ENCODE measurements around the gene SRCAP. TPM values are rescaled to one million over a fixed set of nuclear protein-coding genes. Genes with fewer than 3 reads are reported as not detected.

SRCAP gene
- total RNA-seq, 1 donor from 2014 or later: 94.5 TPM

DNA sequence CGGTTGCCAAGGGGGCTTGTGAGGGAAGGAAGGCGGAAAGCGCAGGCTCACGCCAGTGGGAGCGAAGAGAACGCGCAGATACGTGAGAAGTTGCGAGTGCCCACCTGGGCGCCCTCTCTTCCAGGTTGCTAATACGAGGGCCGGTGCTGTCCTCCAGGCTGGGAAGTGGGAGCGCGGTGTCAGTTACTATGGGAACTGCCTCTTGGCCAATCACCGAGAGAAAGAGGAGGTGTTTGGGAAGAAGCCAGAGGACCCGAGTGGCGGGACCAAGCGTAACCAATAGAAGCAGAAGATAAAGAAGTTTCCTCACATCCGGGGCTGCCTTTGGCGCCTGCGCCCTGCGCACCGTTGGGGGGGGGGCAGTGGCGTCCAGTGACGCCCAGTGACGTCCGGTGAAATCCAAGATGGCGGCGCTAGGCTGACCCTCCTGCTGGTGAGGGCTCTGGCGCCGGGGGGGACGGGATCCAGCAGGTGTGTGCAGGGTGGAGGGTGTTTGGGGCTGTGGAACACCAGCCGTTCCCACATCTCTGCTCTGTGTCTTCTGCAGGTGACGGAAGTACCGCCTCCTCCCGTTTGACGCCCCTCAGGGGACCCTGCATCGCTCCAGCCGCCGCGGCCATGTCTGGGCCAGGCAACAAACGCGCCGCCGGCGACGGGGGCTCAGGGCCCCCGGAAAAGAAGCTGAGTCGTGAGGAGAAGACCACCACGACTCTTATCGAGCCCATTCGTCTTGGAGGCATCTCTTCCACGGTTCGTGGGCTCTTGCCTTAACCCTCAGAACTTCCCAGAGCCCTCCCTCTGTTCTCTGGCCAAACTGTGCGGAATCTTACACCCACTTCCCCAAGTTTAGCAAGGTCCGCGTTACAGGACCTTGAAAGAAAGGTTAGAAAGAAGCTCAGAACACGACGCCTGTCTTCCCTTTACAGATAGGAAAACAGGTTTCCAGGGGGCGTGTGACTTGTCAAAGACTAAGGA is 63.2 kb downstream of the SRCAP start, which contains the start of the genes CFAP119 and RNF40:
Gene CFAP119, minus strand, starts transcription at position 135 of the 975 bp plus-strand sequence. CDS start 314 bp downstream, outside the sequence.
Gene RNF40, plus strand, starts transcription at position 395 of the 975 bp plus-strand sequence. Its CDS starts 224 bp downstream, at position 619.
- no peaks in the 10 kb centered on the region for H3K9me3 Mint-ChIP-seq

DNA sequence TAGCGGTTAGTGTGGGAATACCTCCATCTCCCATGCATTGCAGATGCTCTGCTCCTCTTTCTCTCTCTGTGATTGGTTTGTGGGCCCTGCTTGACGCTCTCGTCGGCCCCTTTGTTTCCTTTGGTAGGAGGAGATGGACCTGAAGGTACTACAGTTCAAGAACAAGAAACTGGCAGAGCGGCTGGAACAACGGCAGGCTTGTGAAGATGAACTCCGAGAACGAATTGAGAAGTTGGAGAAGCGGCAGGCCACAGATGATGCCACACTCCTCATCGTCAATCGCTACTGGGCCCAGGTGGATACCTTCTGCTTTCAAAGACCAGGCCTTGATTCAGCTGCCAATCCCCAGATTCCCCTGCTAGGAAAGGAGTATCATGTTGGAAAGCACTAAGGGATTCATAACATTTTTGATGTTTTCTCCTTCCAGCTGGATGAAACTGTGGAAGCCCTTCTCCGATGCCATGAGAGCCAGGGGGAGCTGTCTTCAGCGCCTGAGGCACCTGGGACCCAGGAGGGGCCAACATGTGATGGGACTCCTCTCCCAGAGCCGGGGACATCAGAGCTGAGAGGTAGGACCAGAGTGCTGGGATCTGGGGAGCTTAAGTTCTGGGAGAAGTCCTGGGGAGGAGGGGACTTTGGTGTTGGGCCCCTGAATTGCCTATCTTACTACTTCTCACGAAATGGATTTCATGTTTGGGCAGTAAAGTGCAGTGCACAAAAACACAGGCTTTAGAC is 64.2 kb downstream of the SRCAP start:
- peaks cover 2% of the 10 kb centered on the region for H3K36me3 Mint-ChIP-seq (ENCODE audit: low read depth)
- TF ChIP-seq, protein P1, sequence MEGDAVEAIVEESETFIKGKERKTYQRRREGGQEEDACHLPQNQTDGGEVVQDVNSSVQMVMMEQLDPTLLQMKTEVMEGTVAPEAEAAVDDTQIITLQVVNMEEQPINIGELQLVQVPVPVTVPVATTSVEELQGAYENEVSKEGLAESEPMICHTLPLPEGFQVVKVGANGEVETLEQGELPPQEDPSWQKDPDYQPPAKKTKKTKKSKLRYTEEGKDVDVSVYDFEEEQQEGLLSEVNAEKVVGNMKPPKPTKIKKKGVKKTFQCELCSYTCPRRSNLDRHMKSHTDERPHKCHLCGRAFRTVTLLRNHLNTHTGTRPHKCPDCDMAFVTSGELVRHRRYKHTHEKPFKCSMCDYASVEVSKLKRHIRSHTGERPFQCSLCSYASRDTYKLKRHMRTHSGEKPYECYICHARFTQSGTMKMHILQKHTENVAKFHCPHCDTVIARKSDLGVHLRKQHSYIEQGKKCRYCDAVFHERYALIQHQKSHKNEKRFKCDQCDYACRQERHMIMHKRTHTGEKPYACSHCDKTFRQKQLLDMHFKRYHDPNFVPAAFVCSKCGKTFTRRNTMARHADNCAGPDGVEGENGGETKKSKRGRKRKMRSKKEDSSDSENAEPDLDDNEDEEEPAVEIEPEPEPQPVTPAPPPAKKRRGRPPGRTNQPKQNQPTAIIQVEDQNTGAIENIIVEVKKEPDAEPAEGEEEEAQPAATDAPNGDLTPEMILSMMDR (conservative IDR thresholded peaks at IDR 0.05): no peak
- no peaks in the 10 kb centered on the region for H3K9me3 Mint-ChIP-seq

More for the DNA sequence above, 63.2 kb downstream of the SRCAP start, which contains the start of the genes CFAP119 and RNF40:
- H3K27ac Mint-ChIP-seq (ENCODE audit: unreplicated experiment): peak within 1 kb of the TSS; percentile 97
- peaks cover 28% of the 10 kb centered on the region for H3K4me1 Mint-ChIP-seq
- DNase-seq (ENCODE audit: low read depth, low spot score): peak; percentile 91
- no peaks in the 10 kb centered on the region for H3K27me3 Mint-ChIP-seq (ENCODE audit: low read depth)
- peaks cover 2% of the 10 kb centered on the region for H3K36me3 Mint-ChIP-seq (ENCODE audit: low read depth)
- TF ChIP-seq, protein P1 (conservative IDR thresholded peaks at IDR 0.05): no peak
- peak within 1 kb of the TSS; percentile 97 for H3K4me3 Mint-ChIP-seq

DNA sequence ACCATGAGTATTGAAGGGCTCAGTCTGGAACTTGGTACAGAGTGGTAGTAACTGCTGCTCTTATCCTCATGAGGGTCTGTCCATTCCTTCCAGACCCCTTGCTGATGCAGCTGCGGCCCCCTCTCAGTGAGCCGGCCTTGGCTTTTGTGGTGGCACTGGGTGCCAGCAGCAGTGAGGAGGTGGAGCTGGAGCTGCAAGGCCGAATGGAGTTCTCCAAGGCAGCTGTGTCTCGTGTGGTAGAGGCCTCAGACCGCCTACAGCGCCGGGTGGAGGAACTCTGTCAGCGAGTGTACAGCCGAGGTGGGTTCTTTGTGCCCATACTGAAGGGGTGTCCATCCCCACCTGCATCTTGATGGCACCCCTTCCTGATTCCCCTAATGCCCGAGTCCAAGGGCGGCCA is 65.1 kb downstream of the SRCAP start:
- Mint-ChIP-seq H3K9me3 (no peaks in the 10 kb centered on the region), H3K27me3 (ENCODE audit: low read depth) (no peaks in the 10 kb centered on the region), H3K27ac (ENCODE audit: unreplicated experiment) (no peak overlapping the region), H3K4me1 (peaks cover 28% of the 10 kb centered on the region), H3K36me3 (ENCODE audit: low read depth) (peaks cover 9% of the 10 kb centered on the region), H3K4me3 (peak overlapping the region; percentile 97)
- TF ChIP-seq, protein P1 (conservative IDR thresholded peaks at IDR 0.05): no peak
- DNase-seq (ENCODE audit: low read depth, low spot score): no peak

More for the DNA sequence above, 64.2 kb downstream of the SRCAP start:
- Mint-ChIP-seq H3K27ac (ENCODE audit: unreplicated experiment) (peak overlapping the region; percentile 93), H3K4me1 (peaks cover 28% of the 10 kb centered on the region), H3K27me3 (ENCODE audit: low read depth) (no peaks in the 10 kb centered on the region), H3K4me3 (peak overlapping the region; percentile 97)
- DNase-seq (ENCODE audit: low read depth, low spot score): no peak

DNA sequence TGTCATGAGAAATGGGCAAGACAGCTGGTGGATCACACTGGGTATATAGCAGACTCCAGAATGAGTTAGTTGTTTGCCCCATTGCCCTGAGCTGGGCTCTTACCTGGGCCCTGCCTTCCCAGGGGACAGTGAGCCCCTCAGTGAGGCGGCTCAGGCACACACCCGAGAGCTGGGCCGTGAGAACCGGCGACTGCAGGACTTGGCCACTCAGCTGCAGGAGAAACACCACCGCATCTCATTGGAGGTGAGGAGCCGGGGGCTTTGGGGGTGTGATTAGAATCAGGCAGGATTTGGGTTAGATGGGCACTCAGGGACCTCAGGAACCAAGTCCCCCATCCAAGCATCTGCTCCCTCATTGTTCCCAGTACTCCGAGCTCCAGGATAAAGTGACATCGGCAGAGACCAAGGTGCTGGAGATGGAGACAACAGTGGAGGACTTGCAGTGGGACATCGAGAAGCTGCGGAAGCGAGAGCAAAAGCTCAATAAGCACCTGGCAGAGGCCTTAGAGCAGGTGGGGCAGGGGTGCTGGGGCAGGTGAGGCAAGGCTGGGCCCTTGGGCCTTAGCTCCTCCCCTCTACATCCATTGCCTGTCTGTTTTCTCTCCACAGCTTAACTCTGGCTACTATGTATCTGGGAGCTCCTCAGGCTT is 66.0 kb downstream of the SRCAP start:
- DNase-seq (ENCODE audit: low read depth, low spot score): no peak
- H3K9me3 Mint-ChIP-seq: no peaks in the 10 kb centered on the region
- H3K4me1 Mint-ChIP-seq: peaks cover 28% of the 10 kb centered on the region
- TF ChIP-seq, protein P1 (conservative IDR thresholded peaks at IDR 0.05): no peak
- H3K27ac Mint-ChIP-seq (ENCODE audit: unreplicated experiment): no peak overlapping the region
- H3K4me3 Mint-ChIP-seq: peak overlapping the region; percentile 65
- H3K27me3 Mint-ChIP-seq (ENCODE audit: low read depth): no peaks in the 10 kb centered on the region
- H3K36me3 Mint-ChIP-seq (ENCODE audit: low read depth): peaks cover 9% of the 10 kb centered on the region

Data from neural crest cell (in vitro differentiated cells).